Fibroblast of gingiva (primary cell): ENCODE results near the gene COX6B2.
"Not testable (repeated sequence)": the region's sequence is repeated elsewhere in the genome, so short reads cannot be mapped to it uniquely, and the experiment has no call there.

Experiments used
- DNase-seq: peaks from one replicate; pipeline ENCODE4 v3.0.0-alpha.2; 2011; ENCODE audit warnings: low read depth

Gene COX6B2

GRCh38 chr19:55354698-55355212 is at the start of gene COX6B2:
Gene COX6B2, minus strand, starts transcription at chr19:55354719. Its CDS starts 198 bp downstream, at chr19:55354521.
- DNase-seq: no peak

- no peak for DNase-seq
Observed at GRCh38 chr19:55402509-55402908, 48.0 kb upstream of the COX6B2 start.

- not testable (repeated sequence) for DNase-seq
Observed at GRCh38 chr19:55401390-55401789, 46.9 kb upstream of the COX6B2 start.

- DNase-seq: no peak
Observed at GRCh38 chr19:55400281-55401087, 46.0 kb upstream of the COX6B2 start.

GRCh38 chr19:55398200-55398925 is 43.8 kb upstream of the COX6B2 start:
- DNase-seq: no peak

- no peak for DNase-seq
Observed at GRCh38 chr19:55392820-55393761, 38.6 kb upstream of the COX6B2 start.

GRCh38 chr19:55391702-55392615 is 37.4 kb upstream of the COX6B2 start:
- peak; percentile 47 for DNase-seq

- no peak for DNase-seq
Observed at GRCh38 chr19:55391191-55391670, 36.7 kb upstream of the COX6B2 start.

GRCh38 chr19:55390461-55390880 is 36.0 kb upstream of the COX6B2 start:
- no peak for DNase-seq

- no peak for DNase-seq
Observed at GRCh38 chr19:55389386-55390317, 35.1 kb upstream of the COX6B2 start.

- DNase-seq: no peak
Observed at GRCh38 chr19:55387736-55388497, 33.4 kb upstream of the COX6B2 start.

- DNase-seq: no peak
Observed at GRCh38 chr19:55386493-55386971, 32.0 kb upstream of the COX6B2 start.

- DNase-seq: peak; percentile 97
Observed at GRCh38 chr19:55385724-55386492, 31.4 kb upstream of the COX6B2 start, which contains the start of gene RPL28. Gene RPL28, plus strand, starts transcription at chr19:55385932. Its CDS starts 426 bp downstream, at chr19:55386358.

- DNase-seq: peak; percentile 93
Observed at GRCh38 chr19:55384920-55385723, 30.6 kb upstream of the COX6B2 start.

- DNase-seq: no peak
Observed at GRCh38 chr19:55384131-55384919, 29.8 kb upstream of the COX6B2 start, which contains the start of gene TMEM238. Gene TMEM238, minus strand, starts transcription at chr19:55384292. Its CDS starts 33 bp downstream, at chr19:55384259.
